HG02884 (cell line): Measurements from ENCODE around the gene UPF1.

ENCODE experiments used
- ATAC-seq: cut with Tn5 transposase; IDR thresholded peaks from one replicate; pipeline ENCODE4 v1.9.1; 2021; ENCODE audit warnings: mild to moderate bottlenecking, moderate library complexity; ENCODE audit not compliant: unreplicated experiment

Gene UPF1

GRCh38 chr19:18855647-18856384, 24.1 kb downstream of the UPF1 start:
- no peak for ATAC-seq

- no peak for ATAC-seq
Observed at GRCh38 chr19:18856385-18857126, 24.8 kb downstream of the UPF1 start.

- ATAC-seq, result no peak
Observed at GRCh38 chr19:18857223-18857622, 25.5 kb downstream of the UPF1 start.

GRCh38 chr19:18858906-18859646, 27.3 kb downstream of the UPF1 start:
- no peak for ATAC-seq

GRCh38 chr19:18859676-18860301, 28.0 kb downstream of the UPF1 start:
- ATAC-seq, result no peak

- no peak for ATAC-seq
Observed at GRCh38 chr19:18860302-18860700, 28.5 kb downstream of the UPF1 start.

GRCh38 chr19:18860725-18861124, 29.0 kb downstream of the UPF1 start:
- ATAC-seq, result no peak

- no peak for ATAC-seq
Observed at GRCh38 chr19:18861235-18861634, 29.5 kb downstream of the UPF1 start.

GRCh38 chr19:18861917-18862316, 30.2 kb downstream of the UPF1 start:
- no peak for ATAC-seq

GRCh38 chr19:18862976-18863842, 31.4 kb downstream of the UPF1 start:
- no peak for ATAC-seq

GRCh38 chr19:18863843-18864362, 32.1 kb downstream of the UPF1 start:
- no peak for ATAC-seq

GRCh38 chr19:18865106-18865972, 33.6 kb downstream of the UPF1 start:
- ATAC-seq, result no peak

GRCh38 chr19:18865973-18866799, 34.4 kb downstream of the UPF1 start:
- ATAC-seq, result no peak

GRCh38 chr19:18866800-18867123, 35.0 kb downstream of the UPF1 start:
- no peak for ATAC-seq

GRCh38 chr19:18867199-18867598, 35.4 kb downstream of the UPF1 start:
- ATAC-seq, result no peak

GRCh38 chr19:18867751-18868150, 36.0 kb downstream of the UPF1 start:
- ATAC-seq, result no peak

GRCh38 chr19:18868380-18869022, 36.7 kb downstream of the UPF1 start:
- no peak for ATAC-seq
